Right lobe of liver (tissue), 6 donors: Measurements from ENCODE around the gene GOT1. TPM values are rescaled to one million over a fixed set of nuclear protein-coding genes. Genes with fewer than 3 reads are reported as not detected.

Experiments
- ATAC-seq, 4 donors: fragments of 200-7000 bp; cut with Tn5 transposase; one replicate each; pipeline ENCODE4 v1.9.1; 2020; ENCODE audit warnings: mild to moderate bottlenecking in 4 of 4, moderate library complexity in 4 of 4
- DNase-seq, 3 donors: peaks; one replicate each; pipeline ENCODE4 v3.0.0-alpha.2; 2020
- H3K27ac ChIP-seq, 3 donors: fragments of 200-600 bp; one replicate each; pipeline ENCODE4 v1.8.0; 2022
- H3K27me3 ChIP-seq, 2 donors: fragments of 200-600 bp; one replicate each; pipeline ENCODE4 v1.8.0; 2022
- H3K36me3 ChIP-seq, 4 donors: fragments of 200-600 bp; sonication (generic) in 1 of 4; one replicate each; pipeline versions ENCODE4 v1.5.1 to v1.8.0; 2017 to 2022; ENCODE audit warnings: control low read depth in 1 of 4
- H3K4me1 ChIP-seq, 4 donors: fragments of 200-600 bp; sonication (generic) in 1 of 4; one replicate each; pipeline versions ENCODE4 v1.5.1 to v1.8.0; 2017 to 2022; ENCODE audit warnings: control low read depth in 1 of 4
- H3K4me3 ChIP-seq, 3 donors: fragments of 200-600 bp; one replicate each; pipeline ENCODE4 v1.8.0; 2022
- H3K9me3 ChIP-seq, 4 donors: fragments of 200-600 bp; sonication (generic) in 1 of 4; one replicate each; pipeline versions ENCODE4 v1.5.1 to v1.8.0; 2017 to 2022; ENCODE audit warnings: control low read depth in 1 of 4
- POLR2A ChIP-seq: fragments of 450-650 bp; IDR thresholded peaks from one replicate; pipeline ENCODE4 v1.6.1; 2017; ENCODE audit warnings: antibody characterized with exemption, mild to moderate bottlenecking
- WGBS: methylation state at CpG from one replicate; pipeline ENCODE4 v1.1.6; 2018; ENCODE audit warnings: low coverage, low lambda C conversion rate; ENCODE audit not compliant: insufficient coverage; ENCODE audit errors: missing lambda C conversion rate; 5-methylcytosine and 5-hydroxymethylcytosine counted together
- intact Hi-C, 2 donors: fragments of 100-400 bp; cut with DNase I; formaldehyde crosslinking; loops; one replicate each; pipeline versions ENCODE4 v1.11.2 to v1.14.1; 2022
- total RNA-seq, 6 experiments: library from RNA; depleted of rRNA in 2 of 6; stranded (reverse); fragments of >200 nt in 2 of 6; fragmentation: NEBNext Ultra II Directional in 3 of 6; extraction: Animal tissue kit (Norgen Biotek cat#: 25700) in 3 of 6; gene quantifications; one replicate each; pipeline versions ENCODE4 v1.1.0 to v1.2.4, GENCODE V29; 2016 to 2023
- TF ChIP-seq, protein P1 (sequence below), 4 donors: fragments of 200-600 bp in 3 of 4; fragments of 450-650 bp in 1 of 4; IDR thresholded peaks; one replicate each; pipeline versions ENCODE4 v1.5.1 to v1.8.0; 2016 to 2022; ENCODE audit warnings: antibody characterized with exemption in 4 of 4, mild to moderate bottlenecking in 2 of 4
- donor health status: DM: no; HTN: yes; CAD: no.
- donor health status: DM: no; HTN: no; CAD: no.
- donor health status: DM: no; HTN: no; CAD: no.
- donor health status: DM: no; HTN: yes; CAD: no.
- donor health status: DM: no; HTN: yes; CAD: no.

Gene GOT1
- total RNA-seq, 6 experiments from 2014 or later: 118 to 356 (median 173) TPM

DNA sequence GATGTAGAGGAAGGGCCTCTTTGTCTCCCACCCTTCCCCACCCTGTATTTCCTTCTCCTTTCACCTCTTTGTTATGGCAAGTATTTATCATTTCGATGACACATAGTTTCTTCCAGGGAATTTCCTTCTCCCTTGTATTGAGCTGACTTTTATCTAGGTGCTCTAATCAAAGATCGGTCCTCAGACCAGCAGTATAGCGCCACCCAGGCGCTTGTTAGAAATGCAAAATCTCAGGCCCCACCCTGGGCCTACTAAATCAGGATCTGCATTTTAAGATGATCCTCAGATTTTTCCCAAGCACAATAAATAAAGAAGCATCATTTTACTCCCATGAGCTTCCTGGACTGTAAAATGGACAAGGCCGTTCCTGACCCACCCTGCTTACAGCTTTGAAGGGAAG, 12.0 kb upstream of the GOT1 start:
- DNase-seq: no peak
- Histone ChIP-seq H3K4me3 (no peak overlapping the region), H3K36me3 (no peaks in the 10 kb centered on the region), H3K27me3 (no peaks in the 10 kb centered on the region), H3K27ac (no peak overlapping the region), H3K4me1 (no peaks in the 10 kb centered on the region), H3K9me3 (no peaks in the 10 kb centered on the region)
- no peak for ATAC-seq
- TF ChIP-seq POLR2A: no peak
- TF ChIP-seq, protein P1, sequence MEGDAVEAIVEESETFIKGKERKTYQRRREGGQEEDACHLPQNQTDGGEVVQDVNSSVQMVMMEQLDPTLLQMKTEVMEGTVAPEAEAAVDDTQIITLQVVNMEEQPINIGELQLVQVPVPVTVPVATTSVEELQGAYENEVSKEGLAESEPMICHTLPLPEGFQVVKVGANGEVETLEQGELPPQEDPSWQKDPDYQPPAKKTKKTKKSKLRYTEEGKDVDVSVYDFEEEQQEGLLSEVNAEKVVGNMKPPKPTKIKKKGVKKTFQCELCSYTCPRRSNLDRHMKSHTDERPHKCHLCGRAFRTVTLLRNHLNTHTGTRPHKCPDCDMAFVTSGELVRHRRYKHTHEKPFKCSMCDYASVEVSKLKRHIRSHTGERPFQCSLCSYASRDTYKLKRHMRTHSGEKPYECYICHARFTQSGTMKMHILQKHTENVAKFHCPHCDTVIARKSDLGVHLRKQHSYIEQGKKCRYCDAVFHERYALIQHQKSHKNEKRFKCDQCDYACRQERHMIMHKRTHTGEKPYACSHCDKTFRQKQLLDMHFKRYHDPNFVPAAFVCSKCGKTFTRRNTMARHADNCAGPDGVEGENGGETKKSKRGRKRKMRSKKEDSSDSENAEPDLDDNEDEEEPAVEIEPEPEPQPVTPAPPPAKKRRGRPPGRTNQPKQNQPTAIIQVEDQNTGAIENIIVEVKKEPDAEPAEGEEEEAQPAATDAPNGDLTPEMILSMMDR (IDR thresholded peaks at IDR 0.05): no peak
- WGBS: 85% methylated on average over 5 of the region's 5 CpGs
- intact Hi-C loops: no loop called here

DNA sequence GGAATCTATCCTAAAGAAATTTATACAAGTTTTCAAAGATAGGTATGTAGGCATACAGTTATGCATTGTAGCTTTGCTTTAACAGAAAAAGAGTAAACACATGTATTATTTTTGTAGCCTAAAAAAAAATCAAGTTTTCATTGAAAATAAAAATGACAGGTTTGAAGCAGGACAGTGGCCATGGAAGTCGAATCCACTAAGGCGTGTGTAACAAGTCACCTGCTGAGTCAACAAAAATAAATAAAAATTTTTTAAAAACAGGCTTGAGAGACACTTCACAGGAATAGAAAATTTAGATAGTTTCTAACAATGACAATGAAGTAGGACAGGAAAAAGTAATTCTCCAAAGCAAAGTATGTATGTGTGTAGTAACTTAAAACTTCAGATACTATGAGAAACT, 8.5 kb upstream of the GOT1 start:
- ATAC-seq (no peak), DNase-seq (no peak)
- intact Hi-C loops: no loop called here
- no peaks in the 10 kb centered on the region for H3K27me3 ChIP-seq
- H3K4me1 ChIP-seq: peaks cover 0 to 6% (median 2%) of the 10 kb centered on the region in 4 donors
- 100% methylated on average over 2 of the region's 2 CpGs for WGBS
- no peak for TF ChIP-seq POLR2A
- TF ChIP-seq, protein P1 (IDR thresholded peaks at IDR 0.05): no peak
- no peak overlapping the region for H3K4me3 ChIP-seq
- H3K36me3 ChIP-seq: no peaks in the 10 kb centered on the region
- no peak overlapping the region for H3K27ac ChIP-seq
- H3K9me3 ChIP-seq: no peaks in the 10 kb centered on the region

DNA sequence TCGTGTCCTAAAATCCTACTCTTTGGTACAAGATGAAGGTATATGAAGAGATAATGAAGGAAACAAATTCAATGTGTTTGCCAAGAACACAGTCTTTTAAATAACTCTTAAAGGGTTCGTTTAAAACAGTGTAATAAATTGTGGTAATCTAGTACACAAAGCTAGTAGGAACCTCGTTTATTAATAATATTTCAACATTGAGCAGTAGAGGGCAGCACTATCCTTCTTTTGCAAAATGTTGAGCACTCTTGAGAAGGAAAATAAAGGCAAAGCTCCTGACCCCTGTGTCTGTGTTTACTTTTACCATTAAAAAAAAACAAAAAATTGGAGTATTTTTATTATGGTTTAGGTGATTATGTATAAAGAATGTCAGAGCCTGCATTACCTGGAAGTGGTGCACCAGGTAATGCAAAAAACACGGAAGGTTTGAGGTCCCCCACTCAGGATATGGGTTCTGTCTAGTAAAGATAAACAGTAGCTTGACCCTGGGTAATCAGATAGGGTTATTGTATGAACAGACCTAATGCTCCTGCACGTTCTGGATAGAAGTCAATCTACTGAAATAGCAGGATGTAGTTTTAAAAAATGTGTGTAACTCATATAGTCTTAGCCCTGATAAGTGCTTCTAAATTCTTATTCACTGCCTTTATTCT, 5.7 kb upstream of the GOT1 start:
- intact Hi-C loops: no loop called here
- H3K27ac ChIP-seq: no peak overlapping the region

DNA sequence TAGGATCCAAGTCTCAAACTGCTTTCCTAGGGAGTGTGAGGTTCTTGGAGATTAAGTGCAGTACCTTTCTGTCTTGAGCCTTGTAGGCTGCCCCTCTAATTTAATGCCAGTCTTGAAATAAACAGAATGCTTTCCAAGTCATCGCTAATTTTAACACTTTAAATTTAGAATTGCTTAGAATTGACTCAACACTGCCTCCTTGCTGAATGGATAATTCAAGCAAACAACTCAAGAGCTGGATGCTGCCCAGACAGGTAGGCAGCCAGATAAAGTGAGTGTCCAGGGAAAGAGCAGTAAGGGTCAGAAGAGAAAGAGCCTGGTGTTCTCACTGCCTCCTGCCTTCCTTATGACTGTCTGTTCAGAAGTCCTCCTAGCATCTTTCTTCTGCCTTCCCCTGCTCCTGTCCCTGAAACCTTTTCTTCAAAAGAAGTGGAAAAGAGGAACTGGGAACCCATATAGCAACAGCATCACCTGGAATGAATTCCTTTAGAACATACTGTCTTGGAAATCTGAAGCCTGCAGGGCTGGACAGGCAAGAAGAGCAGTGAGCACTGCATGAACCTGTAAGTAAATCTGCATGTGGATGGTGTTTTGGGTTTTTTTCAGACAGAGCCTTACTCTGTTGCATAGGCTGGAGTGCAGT, 3.1 kb upstream of the GOT1 start:
- Histone ChIP-seq H3K9me3 (no peaks in the 10 kb centered on the region), H3K4me3 (no peak overlapping the region), H3K27ac (peak overlapping the region; percentile 17 to 97 (median 94)), H3K36me3 (no peaks in the 10 kb centered on the region), H3K27me3 (no peaks in the 10 kb centered on the region), H3K4me1 (peaks cover 0 to 25% (median 3%) of the 10 kb centered on the region in 4 donors)
- no peak for DNase-seq
- WGBS: 0% methylated on average over 1 of the region's 1 CpG
- ATAC-seq: peak in 3 of 4 donors; percentile 4 to 19 (median 14)
- intact Hi-C loops: no loop called here
- no peak for TF ChIP-seq POLR2A
- TF ChIP-seq, protein P1 (IDR thresholded peaks at IDR 0.05): peak; percentile 32 to 60 (median 58)

More for the DNA sequence above, 5.7 kb upstream of the GOT1 start:
- ATAC-seq: peak; percentile 36 to 62 (median 46)
- H3K4me1 ChIP-seq: peaks cover 0 to 25% (median 3%) of the 10 kb centered on the region in 4 donors
- no peaks in the 10 kb centered on the region for H3K27me3 ChIP-seq
- WGBS: 24% methylated on average over 5 of the region's 5 CpGs
- no peak for DNase-seq
- TF ChIP-seq, protein P1 (IDR thresholded peaks at IDR 0.05): peak; percentile 44 to 60 (median 58)
- no peak for TF ChIP-seq POLR2A
- H3K36me3 ChIP-seq: no peaks in the 10 kb centered on the region
- H3K9me3 ChIP-seq: no peaks in the 10 kb centered on the region
- no peak overlapping the region for H3K4me3 ChIP-seq
